ENCODE results near the gene CBLL1.

DNA sequence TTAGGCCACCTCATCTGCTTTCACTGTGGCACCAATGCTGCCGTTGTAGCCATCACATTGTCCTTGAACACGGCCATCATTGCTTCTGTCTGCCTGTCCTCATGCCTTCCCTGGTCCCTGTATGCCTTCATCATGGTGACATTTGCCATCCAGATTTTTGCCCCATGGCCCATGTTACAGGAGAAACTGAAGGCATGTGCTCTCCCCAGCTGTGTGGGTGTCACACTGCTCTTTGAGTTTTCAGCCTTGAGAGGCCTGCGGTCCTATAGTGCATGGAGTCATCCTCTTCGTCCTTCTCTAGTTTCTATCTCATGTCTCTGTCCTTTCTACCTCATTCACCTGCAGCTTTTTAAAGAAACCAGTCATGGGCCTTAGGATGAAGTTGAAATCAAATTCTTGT lies 65.2 kb downstream of the CBLL1 start:
- TF ChIP-seq EZH2 (IDR thresholded peaks at IDR 0.05; ENCODE audit: insufficient read depth, poor library complexity, severe bottlenecking), result no peak
- no peak for TF ChIP-seq EZH2phosphoT487 (IDR thresholded peaks at IDR 0.05; ENCODE audit: insufficient read depth, low read depth)
